NCI-H1417 treated with DMSO at 0.1 percent for 48 hours (cell line): ENCODE data around the gene DSC1.
"Not testable (repeated sequence)": the region's sequence is repeated elsewhere in the genome, so short reads cannot be mapped to it uniquely, and the experiment has no call there.

Source experiments
- DNase-seq: peaks from one replicate; lab custom pipeline; 2025; lab: John Stamatoyannopoulos, UW

Gene DSC1

GRCh38 chr18:31176531-31176930 lies 13.9 kb upstream of the DSC1 start:
- no peak for DNase-seq

GRCh38 chr18:31171144-31171839 lies 8.6 kb upstream of the DSC1 start:
- DNase-seq: no peak

GRCh38 chr18:31170335-31170734 lies 7.7 kb upstream of the DSC1 start:
- no peak for DNase-seq

- no peak for DNase-seq
These were observed 250 bp downstream of the DSC1 start for GRCh38 chr18:31162419-31162793.

GRCh38 chr18:31161757-31162418 lies 768 bp downstream of the DSC1 start:
- no peak for DNase-seq

GRCh38 chr18:31156821-31157763 lies 5.6 kb downstream of the DSC1 start:
- no peak for DNase-seq

GRCh38 chr18:31155498-31155897 lies 7.2 kb downstream of the DSC1 start:
- no peak for DNase-seq

GRCh38 chr18:31154181-31154580 lies 8.5 kb downstream of the DSC1 start:
- DNase-seq: no peak

- no peak for DNase-seq
These were observed 13.3 kb downstream of the DSC1 start for GRCh38 chr18:31149351-31149750.

GRCh38 chr18:31148600-31148999 lies 14.1 kb downstream of the DSC1 start:
- no peak for DNase-seq

- no peak for DNase-seq
These were observed 15.8 kb downstream of the DSC1 start for GRCh38 chr18:31146809-31147208.

GRCh38 chr18:31143025-31143424 lies 19.6 kb downstream of the DSC1 start:
- DNase-seq: no peak

- DNase-seq: no peak
These were observed 23.9 kb downstream of the DSC1 start for GRCh38 chr18:31138709-31139108.

- no peak for DNase-seq
These were observed 27.6 kb downstream of the DSC1 start for GRCh38 chr18:31134988-31135529.

GRCh38 chr18:31129398-31130115 lies 33.1 kb downstream of the DSC1 start:
- no peak for DNase-seq

GRCh38 chr18:31125878-31126277 lies 36.8 kb downstream of the DSC1 start:
- no peak for DNase-seq

GRCh38 chr18:31123125-31123524 lies 39.5 kb downstream of the DSC1 start:
- not testable (repeated sequence) for DNase-seq

GRCh38 chr18:31120594-31120993 lies 42.1 kb downstream of the DSC1 start:
- DNase-seq: no peak

- DNase-seq: no peak
These were observed 45.6 kb downstream of the DSC1 start for GRCh38 chr18:31116853-31117595.

- DNase-seq: no peak
These were observed 49.9 kb downstream of the DSC1 start for GRCh38 chr18:31112804-31113203.

GRCh38 chr18:31105733-31106132 lies 56.9 kb downstream of the DSC1 start:
- DNase-seq: no peak
